M059J (cell line): ENCODE data around the gene VGF. TPM values are rescaled to one million over a fixed set of nuclear protein-coding genes. Genes with fewer than 3 reads are reported as not detected.
"Not testable (repeated sequence)": the region's sequence is repeated elsewhere in the genome, so short reads cannot be mapped to it uniquely, and the experiment has no call there.

Experiments used
- DNase-seq: peaks from one replicate; pipeline ENCODE4 v3.0.0-alpha.2; 2012; ENCODE audit warnings: low read depth
- total RNA-seq: library from RNA; depleted of rRNA; stranded (reverse); fragments of >200 nt; shearing (Covaris generic); gene quantifications from 2 replicates; pipeline ENCODE4 v1.2.3, GENCODE V29; 2014; rRNA removed

The VGF gene
- total RNA-seq, 1 experiment from 2014 or later, result not detected

DNA sequence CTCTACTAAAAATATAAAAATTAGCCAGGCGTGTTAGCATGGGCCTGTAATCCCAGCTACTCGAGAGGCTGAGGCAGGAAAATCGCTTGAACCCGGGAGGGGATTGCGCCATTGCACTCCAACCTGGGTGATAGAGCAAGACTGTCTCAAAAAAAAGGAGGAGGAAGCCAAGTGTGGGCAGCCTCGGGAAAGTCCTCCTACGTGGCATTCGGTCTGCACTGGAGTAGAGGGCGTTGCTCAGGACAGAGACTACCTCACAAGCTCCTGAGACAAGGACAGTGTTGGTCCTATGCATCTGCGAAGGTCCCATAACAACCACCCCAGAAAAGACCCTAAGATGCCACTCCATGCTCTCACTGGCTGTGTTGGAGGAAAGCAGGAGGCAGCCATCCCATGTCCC is 48.5 kb downstream of the VGF start:
- peak; percentile 65 for DNase-seq

- DNase-seq, result peak; percentile 16
These were observed 50.2 kb downstream of the VGF start for GRCh38 chr7:101115215-101115614.

- DNase-seq, result peak; percentile 60
These were observed 50.9 kb downstream of the VGF start for GRCh38 chr7:101114492-101114891.

GRCh38 chr7:101113836-101114235 is 51.5 kb downstream of the VGF start:
- peak; percentile 24 for DNase-seq

- not testable (repeated sequence) for DNase-seq
These were observed 52.2 kb downstream of the VGF start for GRCh38 chr7:101113140-101113539.

Other genes with a start within 250 kb of the VGF start
- gene MUC3A, start 216.0 kb downstream of the VGF start, total RNA-seq, result not detected in 2 replicates
- gene MUC12, start 196.0 kb downstream of the VGF start, total RNA-seq, result 1.4 and 4.5 TPM in 2 replicates
- gene MUC17, start 145.5 kb downstream of the VGF start, total RNA-seq, result not detected in 2 replicates
- gene TRIM56, start 80.1 kb downstream of the VGF start, total RNA-seq, result 4.2 and 11.9 TPM in 2 replicates
- 102 and 119 TPM in 2 replicates for gene SERPINE1, start 38.5 kb downstream of the VGF start, total RNA-seq
- gene AP1S1, start 11.1 kb downstream of the VGF start, total RNA-seq, result 97.2 and 106 TPM in 2 replicates
- 0.12 TPM in 1 of 2 replicates, not detected in the other for gene NAT16, start 14.7 kb upstream of the VGF start, total RNA-seq
- gene MOGAT3, start 35.5 kb upstream of the VGF start, total RNA-seq, result not detected in 2 replicates
- 69.0 and 129 TPM in 2 replicates for gene PLOD3, start 52.0 kb upstream of the VGF start, total RNA-seq
- gene ZNHIT1, start 52.6 kb upstream of the VGF start, total RNA-seq, result 110 and 134 TPM in 2 replicates
- 1.7 and 3.2 TPM in 2 replicates for gene CLDN15, start 72.2 kb upstream of the VGF start, total RNA-seq
- gene FIS1, start 79.5 kb upstream of the VGF start, total RNA-seq, result 106 and 146 TPM in 2 replicates
- gene IFT22, start 156.2 kb upstream of the VGF start, total RNA-seq, result 39.2 and 45.7 TPM in 2 replicates
- 0.12 TPM in 1 of 2 replicates, not detected in the other for gene COL26A1, start 197.3 kb upstream of the VGF start, total RNA-seq